Subcutaneous adipose tissue (tissue), 4 donors: ENCODE results near the gene SFT2D3. TPM values are rescaled to one million over a fixed set of nuclear protein-coding genes. Genes with fewer than 3 reads are reported as not detected.

Experiments
- total RNA-seq, 4 donors: library from RNA; depleted of rRNA; stranded (reverse); fragments of >200 nt; gene quantifications; one replicate each; pipeline ENCODE4 v1.1.0, GENCODE V29; 2016
- TF ChIP-seq, protein P1 (sequence below): fragments of 450-650 bp; IDR thresholded peaks from one replicate; pipeline ENCODE4 v1.5.1; 2016; ENCODE audit warnings: low read depth, mild to moderate bottlenecking, control low read depth, antibody characterized with exemption, moderate library complexity

The SFT2D3 gene
- total RNA-seq, 4 donors from 2014 or later: 5.8 to 14.9 (median 8.1) TPM

DNA sequence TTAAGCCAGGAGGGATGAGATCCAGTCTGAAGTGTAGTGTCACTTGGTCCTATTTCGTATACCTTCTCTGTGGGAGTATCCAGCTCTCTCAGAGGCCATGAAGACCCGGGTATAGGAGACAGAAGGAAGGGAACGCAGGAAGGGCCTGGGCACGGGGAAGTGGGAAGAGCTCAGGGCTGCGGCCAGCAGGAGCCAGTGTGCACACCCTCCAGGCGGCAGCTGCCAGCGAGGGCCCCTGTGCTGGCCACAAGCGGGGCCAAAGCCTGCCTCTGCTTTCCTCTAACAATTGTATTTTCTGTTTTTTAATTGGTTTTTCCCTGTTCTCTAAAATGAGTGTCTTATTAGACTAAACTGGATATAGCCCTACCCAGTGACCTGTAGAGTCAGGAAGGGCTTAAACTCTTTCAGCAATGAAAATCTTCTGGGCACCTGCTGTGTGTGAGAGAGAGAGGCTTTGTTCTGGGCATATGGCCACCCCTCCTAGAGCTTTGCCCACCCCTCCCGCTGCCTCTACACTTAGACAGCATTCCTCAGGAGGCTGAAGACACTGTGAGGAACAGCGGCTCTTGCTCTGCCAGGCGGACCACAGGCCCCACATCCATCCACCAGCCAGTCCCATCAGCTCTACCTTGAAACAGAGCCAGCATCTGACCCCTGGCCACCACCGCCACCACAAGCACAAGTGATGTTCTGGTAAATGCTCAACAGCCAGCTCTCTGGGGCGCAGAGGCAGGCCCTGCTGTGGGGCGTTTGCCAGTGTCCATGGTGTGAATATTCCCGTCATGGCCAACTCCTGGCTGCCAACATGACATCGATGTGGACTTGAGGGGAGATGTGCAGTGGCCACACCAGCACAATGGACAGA, 45.9 kb upstream of the SFT2D3 start:
- TF ChIP-seq, protein P1, sequence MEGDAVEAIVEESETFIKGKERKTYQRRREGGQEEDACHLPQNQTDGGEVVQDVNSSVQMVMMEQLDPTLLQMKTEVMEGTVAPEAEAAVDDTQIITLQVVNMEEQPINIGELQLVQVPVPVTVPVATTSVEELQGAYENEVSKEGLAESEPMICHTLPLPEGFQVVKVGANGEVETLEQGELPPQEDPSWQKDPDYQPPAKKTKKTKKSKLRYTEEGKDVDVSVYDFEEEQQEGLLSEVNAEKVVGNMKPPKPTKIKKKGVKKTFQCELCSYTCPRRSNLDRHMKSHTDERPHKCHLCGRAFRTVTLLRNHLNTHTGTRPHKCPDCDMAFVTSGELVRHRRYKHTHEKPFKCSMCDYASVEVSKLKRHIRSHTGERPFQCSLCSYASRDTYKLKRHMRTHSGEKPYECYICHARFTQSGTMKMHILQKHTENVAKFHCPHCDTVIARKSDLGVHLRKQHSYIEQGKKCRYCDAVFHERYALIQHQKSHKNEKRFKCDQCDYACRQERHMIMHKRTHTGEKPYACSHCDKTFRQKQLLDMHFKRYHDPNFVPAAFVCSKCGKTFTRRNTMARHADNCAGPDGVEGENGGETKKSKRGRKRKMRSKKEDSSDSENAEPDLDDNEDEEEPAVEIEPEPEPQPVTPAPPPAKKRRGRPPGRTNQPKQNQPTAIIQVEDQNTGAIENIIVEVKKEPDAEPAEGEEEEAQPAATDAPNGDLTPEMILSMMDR: no peak

DNA sequence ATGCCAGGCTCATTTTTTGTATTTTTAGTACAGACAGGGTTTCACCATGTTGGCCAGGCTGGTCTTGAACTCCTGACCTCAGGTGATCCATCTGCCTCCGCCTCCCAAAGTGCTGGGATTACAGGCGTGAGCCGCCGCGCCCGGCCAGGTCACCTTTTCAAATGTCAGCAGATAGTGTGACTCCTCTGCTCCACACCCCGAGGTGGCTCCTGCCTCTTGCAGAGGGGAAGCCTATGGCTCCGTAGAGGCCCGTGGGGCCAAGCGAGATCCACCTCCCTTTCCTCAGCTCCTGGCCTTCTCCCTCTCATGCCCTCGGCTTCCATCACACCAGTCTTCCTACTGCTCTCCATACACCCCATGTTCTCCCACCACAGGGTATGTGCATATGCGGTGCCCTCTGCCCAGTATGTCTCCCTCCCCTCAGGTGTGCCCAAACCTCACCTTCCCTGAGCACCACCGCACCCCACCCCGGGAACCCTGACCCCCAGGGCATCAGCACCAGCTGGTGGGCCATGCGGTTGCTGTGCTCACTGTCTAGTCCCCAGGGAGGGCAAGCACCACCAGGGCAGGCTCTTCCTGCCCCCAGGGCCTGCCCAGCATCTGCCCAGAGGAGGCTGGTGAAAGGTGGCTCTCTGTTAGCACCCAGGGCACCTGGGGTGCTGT, 44.6 kb upstream of the SFT2D3 start:
- TF ChIP-seq, protein P1: no peak

DNA sequence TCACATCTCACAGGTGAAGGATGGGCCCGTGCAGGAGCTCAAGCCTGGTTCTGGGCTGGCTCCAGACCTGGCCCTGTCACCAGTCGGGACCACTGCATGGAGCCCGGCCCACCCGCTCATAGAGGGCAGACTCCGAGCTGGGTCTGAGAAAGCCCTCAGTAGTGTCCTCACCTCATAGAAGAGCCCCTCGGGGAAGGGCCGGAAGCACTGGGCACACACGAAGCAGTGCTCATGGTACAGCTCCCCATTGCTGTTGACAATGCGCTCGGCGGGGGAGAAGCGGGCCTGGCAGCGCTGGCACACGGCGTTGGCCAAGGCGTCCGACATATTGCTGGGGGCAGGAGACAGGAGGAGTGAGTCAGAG, 44.1 kb upstream of the SFT2D3 start:
- TF ChIP-seq, protein P1: no peak

DNA sequence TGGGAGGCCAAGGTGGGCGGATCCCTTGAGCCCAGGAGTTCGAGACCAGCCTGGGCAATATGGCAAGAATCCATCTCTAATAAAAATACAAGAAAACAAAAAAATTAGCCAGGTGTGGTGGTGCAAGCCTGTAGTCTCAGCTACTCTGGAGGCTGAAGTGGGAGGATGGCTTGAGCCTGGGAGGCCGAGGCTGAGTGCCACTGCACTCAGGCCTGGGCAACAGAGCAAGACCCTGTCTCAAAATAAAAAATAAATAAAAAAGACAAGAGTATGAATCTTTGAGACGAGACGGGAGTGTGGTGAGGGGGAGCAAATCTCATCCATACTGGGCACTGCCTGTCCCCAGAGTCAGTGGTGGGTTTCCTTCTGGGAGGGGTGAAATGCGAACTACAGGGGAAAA, 43.2 kb upstream of the SFT2D3 start:
- TF ChIP-seq, protein P1: no peak

DNA sequence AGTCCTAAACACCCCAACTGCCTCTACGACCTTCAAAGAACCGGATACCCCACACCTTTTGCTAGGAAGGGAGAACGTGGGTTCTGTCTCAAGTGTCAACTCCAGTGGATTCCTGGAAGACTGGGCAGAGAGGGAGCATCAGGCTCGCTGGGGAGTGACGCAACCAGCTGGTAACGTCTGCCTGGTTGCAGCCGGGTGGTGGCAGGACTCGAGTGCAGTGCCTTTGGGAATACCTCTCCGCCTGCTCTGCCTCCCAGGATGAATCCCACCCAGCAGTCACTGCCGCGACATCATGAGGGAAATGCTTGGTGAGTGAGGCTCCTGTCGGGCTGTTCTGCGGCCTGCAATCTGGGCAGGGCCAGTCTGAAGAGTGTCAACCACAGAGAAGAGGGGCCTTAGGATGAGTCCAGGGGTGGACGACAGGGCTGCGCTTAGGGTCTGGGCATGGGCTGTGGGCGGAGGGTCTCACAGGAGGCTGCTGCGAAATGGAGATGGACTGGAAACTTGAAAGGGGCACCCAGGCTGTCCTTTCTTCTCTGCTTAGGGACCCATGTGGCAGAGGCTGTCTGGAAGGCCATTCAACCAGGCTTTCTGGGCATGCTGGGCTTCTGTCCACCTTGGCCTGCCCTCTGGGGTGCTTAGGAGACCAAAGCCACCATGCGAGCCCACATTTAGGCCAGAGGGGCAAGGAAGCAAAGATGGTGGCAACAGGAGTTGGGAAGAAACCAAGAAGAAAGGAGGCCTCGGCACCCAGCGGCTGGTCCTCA, 42.5 kb upstream of the SFT2D3 start:
- TF ChIP-seq, protein P1: no peak

DNA sequence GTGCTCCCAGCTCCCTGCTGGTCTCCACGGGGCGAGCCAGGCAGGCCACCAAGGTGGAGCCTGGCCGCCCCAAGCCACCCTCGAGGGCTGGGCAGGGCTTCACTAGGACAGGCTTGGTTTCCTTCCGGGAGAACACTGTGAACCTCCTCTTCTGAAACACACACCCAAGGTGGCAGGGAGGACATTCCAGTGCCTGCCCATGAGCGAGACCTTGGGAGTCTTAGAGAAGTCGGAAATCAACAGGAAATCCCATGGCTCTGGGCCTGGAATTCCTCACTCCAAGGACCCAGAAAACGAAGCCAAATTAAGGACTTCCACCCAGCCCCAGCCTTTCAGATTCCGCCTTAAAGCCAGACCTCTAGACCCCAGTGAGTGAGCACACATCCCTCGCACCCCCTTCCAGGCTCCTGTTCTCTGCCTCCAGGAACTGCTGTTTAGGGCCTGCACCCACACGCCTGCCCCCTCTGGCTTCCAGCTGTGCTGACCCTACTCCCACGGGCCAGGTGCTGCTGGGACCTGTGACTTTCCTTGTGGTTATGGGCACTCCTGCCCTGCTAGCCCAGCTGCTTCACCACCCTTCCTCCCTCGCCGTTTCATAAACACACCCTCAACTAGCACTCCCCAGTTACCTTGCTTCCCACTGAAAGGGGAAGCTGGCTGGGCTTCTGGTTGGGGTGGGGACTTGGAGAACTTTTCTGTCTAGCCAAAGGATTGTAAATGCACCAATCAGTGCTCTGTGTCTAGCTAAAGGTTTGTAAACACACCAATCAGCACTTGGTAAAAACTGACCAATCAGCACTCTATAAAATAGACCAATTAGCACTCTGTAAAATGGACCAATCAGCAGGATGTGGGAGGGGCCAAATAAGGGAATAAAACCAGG, 41.6 kb upstream of the SFT2D3 start:
- TF ChIP-seq, protein P1: no peak
